IPS-NIHi7 (cell line): Measurements from ENCODE around the gene MDP1.

Source experiments
- DNase-seq: peaks from one replicate; pipeline ENCODE4 v3.0.0; 2012; ENCODE audit warnings: mixed read lengths; ENCODE audit errors: extremely low spot score

Gene MDP1

DNA sequence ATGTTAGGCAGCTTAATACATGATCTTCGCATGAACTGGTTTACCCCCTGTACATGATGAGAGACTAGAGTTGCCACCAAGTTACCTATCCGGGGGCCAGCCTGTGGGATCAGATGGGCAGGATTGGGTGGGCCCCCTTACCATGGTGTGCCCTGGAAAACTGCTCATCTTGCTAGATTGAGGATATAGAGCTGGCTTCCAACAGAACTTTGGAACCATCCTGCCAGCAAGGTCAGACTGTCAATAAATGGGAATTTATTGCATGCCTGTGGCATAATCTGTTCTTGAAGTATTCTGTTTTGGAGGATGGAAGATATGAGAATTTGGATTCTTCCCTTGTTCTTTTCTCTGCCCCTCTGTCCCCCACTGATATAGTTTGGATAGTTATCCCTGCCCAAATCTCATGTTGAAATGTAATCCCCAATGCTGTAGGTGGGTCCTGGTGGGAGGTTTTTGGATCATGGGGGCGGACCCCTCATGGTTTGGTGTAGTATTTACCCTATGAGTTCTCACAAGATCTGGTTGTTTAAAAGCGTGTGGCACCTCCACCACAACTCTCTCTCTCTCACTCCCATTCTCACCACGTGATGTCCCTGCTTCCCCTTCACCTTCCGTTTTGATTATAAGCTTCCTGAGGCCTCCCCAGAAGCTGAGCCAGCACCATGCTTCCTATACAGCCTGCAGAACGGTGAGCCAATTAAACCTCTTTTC, 16.9 kb downstream of the MDP1 start:
- no peak for DNase-seq

DNA sequence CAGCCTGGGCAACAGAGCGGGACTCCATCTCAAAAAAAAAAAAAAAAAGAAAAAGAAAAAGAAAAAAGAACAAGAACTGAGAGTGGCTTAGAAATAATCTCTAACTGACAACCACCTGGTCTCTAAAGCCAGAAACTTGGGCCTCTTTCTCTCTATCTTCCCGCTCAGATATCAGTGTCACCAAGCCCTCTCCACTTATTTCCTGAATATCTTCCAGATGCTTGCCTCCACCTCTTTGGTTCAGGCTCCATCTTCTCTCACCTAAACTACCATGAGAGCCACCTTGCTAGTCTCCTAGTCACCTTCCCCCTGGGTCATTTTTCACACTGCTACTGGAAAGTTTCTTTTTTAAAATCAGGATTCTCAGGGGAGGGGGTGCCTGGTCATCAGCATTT, 18.8 kb downstream of the MDP1 start:
- DNase-seq: no peak

DNA sequence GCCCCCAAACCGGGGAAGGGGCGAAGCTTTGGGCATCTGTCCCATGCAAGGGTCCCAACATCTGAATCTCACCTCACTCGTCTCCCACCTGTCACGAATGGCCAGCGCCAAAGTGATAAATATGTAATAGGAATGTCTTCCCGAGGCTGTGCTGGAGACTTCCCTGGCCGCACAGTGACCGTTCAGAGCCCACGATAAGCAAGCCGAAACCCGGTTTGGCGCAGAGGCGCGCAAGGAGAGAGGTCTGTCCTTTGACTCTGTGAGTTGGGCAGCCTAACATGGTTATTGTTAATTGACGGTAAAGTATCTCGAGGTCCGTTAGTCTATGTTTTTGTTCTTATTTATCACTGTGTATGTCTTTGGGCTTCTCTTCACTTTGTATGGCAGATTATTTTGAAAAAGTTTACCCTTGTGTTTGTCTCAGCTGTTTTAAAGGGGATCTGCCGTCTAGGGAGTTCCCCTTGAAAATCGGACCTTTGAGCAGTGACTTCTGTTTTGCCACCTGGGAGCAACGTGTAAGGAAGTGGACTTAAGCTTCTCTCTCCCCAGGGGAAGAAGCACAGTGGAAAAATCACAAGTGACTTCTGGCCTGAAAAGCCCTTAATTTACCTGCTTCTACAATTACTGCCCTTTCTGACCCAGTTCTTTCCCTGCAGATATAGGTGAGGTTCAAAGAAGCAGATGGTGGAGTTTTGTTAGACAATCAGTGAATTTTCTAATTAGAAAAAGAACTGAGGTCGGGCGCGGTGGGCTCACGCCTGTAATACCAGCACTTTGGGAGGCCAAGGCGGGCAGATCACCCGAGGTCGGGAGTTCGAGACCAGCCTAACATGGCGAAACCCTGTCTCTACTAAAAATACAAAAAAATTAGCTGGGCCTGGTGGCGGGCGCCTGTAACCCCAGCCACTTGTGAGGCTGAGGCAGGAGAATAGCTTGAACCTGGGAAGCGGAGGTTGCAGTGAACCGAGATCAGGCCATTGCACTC, 19.5 kb downstream of the MDP1 start:
- peak; percentile 36 for DNase-seq

DNA sequence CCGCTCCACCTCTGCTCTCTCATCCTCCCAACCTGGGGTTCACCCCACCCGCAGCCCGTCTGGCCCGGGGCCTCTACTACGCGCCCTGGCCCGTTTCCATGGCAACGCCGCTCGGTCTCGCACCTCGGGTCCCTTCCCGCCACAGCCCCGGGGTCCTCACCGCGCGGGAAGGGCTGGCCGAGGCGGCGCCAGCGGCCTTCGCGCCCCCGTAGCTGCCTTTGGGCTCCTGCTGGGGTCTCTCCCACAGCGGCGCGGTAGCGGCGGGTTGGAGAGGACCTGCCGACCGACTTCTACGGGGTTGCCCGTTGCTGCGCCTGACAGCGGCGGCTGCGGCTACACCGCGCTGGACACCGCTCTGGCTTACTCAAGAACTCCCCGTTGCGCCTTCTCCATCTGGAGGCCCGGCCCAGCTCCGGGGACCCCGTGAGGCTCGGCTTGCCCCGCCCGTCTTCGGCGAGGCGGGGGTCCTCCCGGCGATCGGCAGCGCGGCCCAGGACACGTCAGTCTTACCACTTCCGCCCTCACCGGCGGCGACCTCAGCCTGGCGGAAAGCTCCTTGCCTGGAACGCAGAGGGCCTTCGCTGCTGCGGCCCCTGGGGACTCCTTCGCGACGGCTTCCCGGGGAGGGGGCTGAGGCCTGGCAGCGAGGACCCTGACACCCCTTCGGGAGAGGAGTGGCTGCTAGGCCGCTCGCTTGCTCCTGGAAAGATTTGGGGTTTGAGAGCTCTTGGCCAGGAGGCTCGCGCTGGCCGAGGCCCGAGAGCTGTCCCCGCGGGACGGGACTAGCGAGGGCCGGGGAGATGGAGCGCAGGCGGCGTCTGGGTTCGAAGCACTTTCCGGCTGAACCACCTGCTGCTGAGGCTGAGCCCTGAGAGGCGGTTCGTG, 20.4 kb downstream of the MDP1 start, which contains the start of gene TM9SF1:
Gene TM9SF1, minus strand, starts transcription at position 256 of the 885 bp plus-strand sequence. CDS start 422 bp downstream, outside the sequence.
- peak; percentile 95 for DNase-seq

DNA sequence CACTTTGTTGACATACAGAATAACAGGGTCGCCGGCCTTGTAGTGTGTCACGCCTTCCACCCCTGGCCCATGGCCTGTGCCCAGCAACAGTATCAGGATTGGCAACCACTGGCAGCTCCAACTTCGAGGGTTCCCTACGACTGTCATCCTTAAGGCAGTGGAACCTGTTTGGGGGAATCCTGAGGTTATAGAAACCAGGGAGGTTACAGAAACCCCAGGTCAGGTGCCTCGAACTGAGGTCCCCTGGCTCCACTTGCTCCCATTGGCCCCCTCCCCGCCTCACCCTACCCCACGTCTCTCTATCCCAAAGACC, 21.0 kb downstream of the MDP1 start:
- DNase-seq: no peak

DNA sequence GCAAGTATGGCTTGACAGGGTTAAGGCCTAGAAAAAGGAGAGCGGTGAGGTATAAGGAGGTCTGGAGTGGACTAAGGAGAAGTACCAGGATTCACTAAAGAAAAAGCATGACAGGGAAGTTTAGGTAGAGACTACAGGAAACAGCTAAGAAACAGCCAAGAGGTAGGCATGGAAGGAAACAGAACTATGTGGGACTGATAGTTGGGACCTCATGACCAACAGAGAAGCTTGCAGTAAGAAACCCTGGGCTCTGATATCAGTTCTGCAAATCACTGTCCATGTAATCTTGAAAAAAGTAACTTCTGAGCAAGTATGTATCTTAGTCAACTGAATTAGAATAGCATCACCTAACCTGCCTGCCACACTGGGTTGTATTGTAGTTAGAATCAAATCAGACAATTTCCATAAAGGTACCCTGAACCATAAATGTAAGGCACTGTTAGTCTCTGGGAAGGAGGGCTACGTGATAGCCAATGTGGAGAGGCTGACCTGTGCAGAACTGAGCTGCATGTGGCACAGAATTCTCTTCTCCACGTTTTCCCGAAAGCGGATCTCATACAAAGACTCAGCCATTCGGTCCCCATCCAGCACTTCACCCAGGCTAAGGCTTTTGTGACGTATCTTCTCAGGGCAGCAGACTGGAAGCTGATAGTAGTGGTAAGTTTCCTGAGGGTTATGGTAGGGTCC, 21.5 kb downstream of the MDP1 start:
- no peak for DNase-seq

DNA sequence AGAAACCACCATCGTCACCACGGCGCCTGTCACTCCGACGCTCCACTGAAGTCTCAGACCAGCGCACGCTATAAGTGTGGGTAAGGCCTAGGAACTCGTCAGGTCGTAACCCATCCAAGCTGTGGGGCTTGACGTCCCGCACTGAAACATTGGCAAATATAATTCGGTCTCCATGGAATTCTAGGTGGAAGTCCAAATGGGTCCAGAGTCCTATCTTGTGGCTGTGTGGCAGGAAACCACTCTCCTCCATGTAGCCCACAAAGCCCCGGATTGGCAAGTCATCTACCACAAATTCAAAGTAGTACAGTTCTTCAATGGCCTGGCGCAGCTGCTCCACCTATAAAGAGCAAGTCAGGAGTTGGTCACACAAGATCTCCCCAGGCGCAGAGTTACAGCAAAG, 22.9 kb downstream of the MDP1 start:
- no peak for DNase-seq

DNA sequence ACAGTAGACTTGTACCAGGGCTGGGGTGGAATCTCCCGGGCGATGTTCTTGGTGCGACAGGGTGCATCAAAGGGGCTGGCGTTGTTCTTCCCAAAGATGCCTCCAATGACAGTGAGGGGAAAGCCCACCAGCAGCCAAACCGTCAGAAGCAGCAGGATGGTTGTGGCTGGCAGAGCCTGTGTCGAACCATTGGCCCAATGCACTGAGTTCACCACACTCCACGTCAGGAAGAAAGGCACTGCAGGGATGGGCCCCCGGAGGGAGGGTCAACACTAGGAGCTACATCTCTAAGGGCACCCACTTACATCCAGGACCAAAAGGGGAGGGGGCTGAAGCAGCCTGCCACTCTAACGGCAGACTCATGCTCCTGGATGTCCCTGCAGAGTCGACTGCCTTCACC, 25.4 kb downstream of the MDP1 start:
- DNase-seq: no peak

DNA sequence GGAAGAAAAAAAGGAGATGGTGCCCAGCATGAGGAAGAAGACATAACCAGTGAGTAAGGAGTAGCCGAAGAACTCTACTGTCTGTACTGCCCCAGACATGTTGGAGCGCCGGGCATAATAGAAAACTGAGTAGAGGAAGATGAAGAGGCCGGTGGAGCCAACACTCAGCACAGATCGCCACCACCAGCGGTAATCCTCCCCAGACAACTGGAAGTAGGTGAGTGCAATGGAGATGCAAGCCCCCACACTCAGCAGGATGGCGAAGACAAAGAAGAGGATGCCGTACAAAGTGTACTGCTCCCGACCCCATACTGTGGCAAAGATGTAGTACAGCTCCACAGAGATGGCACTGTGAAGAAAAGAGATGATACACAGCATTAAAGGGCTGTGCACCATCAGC, 26.4 kb downstream of the MDP1 start:
- DNase-seq: no peak

DNA sequence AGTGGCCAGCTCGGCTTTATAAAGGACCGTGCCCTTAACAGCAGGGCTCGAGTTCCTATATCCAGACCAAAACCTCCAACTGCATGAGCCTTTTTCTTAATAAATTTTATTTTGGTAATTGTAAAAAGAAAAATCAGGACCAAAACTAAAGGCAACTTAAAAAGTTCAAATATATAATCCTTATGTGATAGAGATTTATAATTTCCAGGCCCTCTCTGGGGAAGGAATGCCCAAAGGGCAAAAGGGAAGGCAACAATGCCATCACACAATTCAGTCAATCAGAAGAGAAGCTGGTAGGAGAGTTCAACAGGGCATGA, 26.8 kb downstream of the MDP1 start:
- DNase-seq: no peak

DNA sequence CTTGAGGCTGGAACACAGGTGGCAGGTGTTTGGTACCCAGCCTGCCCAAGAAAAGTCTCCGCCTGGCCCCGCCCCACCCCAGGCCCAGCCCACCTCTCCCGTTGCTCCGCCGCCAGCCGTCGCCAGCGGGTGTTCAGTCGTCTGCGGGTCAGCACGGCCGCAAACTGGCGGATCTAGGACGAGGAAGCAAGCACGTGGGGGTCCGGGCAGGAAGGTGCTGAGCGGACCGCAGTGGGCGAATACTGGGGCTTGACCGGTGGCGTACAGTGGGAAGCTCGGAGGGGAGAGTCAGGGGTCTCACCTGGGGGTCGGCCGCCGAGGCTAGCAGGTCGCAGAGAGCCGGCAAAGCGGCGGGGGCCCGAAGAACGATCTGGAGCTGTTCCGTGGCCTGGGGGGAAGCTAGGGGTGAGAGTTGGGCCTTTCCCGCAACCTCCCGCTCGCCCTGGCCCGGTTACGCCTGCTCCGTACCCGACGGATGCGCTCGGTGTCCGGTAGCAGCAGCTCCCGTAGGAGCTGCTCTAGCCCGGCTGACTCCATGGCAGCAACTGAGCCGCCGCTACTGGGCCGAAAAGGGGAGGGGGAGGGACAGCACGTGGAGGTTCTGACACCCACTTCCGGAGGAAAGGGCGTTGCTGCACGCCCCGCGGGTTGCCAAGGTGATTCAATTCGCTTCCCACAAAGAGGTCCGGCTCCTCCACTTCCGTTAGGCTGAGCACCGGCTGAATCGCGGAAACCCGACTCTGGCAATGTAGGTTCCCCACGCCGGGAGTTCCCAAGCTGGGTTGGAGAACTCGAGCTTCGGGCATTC, 27.4 kb downstream of the MDP1 start, which contains the start of gene IPO4:
Gene IPO4, minus strand, starts transcription at position 566 of the 808 bp plus-strand sequence. Its CDS starts 29 bp downstream, at position 537.
- DNase-seq: peak; percentile 98

DNA sequence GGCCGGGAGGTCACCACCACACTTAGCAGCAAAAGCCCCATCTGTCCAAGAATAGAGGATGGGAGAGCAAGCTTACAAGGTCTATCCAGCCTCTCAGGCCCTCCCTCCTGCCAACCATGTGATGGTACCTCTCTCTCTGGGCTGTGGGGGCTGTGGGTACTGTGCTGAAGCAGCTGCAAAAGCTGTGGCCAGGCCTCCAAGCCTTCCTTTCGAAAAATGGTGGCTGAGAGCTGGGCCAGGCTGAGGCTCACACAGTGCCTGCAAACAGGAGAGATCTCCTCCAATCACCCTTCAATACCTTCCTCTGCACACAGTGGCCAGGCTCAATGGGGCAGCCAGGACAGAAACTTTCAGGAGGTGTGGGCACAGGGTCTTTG, 28.3 kb downstream of the MDP1 start:
- no peak for DNase-seq

DNA sequence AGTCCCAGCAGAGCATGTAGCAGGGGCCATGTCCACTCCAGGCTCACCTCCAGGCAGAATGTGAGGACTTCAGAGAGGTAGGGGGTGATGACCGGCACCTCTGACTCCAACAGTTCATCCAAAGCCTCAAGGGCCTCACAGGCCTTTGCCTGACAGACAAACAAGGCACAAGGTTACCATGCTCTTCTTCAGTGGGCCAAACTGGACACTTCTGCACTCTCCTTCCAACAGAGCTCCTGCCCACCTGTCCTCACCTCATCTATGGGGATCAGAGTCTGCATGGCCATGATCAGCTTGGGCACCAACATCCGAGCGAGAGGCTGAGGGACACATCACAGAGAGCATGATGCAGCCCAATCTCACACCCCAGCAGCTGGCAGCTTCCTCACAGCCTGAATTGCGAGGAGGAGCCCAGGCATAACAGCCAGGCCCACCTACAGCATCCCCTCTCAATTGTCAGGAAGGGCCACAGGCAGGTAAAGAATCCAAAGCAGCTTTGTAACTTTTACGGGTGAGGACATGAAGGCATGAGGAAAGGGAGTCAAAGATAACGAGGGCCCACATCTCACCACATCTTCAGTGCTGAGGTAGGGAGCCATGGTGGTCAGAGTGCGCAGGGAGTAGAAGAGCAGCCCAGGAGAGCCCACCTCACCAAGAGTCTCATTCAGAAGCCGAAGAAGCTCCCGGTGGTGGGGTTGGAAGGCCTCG, 28.9 kb downstream of the MDP1 start:
- no peak for DNase-seq

DNA sequence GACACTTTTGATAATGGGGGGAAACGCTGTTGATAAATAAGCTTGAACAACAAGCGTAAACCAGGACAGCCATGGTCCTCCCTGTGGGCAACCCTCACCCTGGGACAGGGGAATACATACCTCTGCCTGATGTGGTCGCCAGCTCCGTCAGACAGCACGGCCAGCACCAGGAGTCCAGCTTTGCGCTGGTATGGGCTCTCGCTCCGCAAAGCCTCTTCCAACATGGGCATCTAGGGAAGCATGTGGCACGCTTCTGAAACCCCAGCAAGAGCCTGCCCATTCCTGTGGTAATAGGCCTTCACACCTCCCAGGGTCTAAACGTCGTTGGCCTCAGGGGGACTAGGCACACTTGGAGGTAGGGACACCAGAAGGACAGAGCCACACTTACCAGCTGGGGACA, 30.1 kb downstream of the MDP1 start:
- DNase-seq: no peak

DNA sequence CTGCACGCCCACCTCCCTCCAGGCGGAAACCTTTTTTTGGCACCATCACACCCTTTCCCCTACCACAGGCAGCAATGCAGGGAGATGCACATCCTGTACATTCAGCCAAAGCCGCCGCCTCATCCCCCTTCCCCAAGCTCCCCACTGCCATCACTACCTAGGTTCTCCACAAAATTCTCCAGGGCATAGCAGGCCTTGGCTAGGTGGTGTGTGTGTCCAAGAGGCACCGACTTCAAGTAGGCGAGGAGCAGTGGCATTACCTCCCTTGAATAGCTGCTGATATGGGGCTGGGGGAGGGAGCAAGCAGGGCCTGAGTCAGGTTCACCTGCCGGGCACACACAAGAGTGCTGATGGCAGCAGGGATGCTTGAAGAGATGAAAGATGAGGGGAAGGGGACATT, 30.8 kb downstream of the MDP1 start:
- DNase-seq: no peak

DNA sequence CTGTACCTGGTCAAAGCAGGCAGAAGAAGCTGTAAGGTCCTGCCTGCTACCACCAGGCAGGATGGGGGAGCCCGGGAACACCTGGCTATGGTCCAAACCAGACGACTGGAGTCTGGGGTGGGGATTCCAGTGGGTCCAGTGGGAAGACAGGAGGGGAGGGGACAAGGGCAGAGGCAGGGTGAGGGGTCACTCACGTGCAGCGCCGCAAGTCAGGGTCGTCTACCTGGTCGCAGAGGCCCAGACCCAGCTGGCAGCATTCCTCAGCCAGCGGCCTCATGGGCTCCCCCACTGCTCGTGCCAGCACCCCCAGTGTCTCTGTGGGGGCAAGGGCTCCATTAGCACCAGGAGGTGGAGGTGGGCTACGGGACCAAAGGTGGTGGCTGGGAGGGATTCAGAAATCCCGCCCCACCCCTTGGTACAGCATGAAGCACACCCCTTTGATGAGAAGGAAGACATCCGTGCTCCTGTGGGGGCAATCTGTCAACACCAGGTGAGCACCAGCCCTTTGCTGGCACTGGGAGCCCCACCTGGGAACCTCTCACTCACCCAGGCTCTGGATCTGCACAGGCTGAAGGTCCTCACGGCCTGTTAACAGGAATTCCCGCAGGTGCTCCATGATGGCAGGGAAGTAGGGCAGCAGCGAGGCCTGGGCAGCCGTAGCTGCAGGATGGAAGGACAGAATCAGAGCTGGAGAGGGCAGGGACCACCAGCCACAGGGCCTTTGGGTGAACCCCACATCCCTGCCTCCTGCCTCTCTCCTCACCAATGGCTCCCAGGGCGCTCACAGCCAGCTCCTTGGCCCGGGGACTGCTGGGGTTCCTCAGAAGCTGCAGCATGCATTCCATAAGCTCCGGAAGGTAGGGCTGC, 31.5 kb downstream of the MDP1 start:
- no peak for DNase-seq

DNA sequence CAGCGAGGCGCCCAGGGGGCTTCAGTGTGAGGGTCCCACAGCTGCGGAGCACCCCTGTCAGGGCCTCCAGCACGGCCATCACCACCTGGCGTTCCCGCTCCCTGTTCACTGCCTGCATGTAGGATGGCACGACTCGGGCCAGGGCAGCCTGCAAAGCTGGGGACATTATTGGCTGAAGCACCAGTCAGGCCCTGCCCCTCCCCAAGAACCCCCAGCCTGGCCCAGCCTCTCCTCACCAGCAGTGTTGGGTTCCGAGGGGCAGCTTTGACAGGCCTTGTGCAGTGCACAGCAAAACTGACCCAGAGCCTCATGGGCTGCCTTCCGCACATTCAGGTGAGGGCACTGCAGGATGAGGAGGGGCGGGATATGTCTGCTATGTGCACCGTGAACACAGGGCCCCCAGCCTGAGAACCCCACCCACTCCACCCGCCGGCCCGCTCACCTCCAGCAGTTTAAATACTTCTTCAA, 32.8 kb downstream of the MDP1 start:
- no peak for DNase-seq

DNA sequence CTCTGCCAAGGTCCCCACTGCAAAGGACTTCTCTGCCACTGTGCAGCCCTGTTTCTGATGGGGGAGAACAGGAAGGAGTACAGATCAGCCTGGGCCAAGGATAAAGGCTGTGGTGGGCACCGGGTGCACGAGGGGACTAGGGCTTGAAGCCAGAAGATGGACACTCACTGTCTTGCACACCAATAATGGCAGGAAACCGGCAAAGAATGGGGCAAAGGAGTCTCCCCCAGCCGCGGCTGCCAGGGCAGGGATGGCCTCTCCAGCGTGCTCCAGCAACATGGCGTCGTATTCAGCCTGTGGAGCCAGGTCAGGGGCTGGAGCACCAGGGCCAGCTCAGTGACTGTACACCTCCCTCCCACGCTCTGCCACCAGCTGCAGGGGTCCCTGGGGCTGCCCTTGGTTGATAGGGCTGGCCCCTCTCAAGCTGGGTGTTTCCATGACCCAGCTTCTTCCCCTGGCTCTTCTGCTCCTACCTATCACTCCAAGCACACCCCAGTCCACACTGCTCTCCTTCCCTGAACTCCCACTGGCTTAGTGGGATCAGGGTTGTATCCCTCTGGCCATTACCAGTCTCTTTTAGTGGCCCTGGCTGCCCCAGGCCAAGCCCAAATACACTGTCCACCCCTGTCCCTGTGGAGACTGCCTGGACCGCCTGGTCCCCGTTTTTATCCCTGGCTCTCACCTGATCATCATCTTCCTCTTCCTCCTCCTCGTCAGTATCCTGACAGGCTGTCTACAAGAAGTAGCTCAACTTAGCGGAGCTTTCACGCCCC, 33.6 kb downstream of the MDP1 start:
- no peak for DNase-seq
